ENCODE measurements around the gene TMEM74B.
A peak's percentile ranks its signal among the peaks of the same experiment; 100 is the strongest.

The TMEM74B gene

DNA sequence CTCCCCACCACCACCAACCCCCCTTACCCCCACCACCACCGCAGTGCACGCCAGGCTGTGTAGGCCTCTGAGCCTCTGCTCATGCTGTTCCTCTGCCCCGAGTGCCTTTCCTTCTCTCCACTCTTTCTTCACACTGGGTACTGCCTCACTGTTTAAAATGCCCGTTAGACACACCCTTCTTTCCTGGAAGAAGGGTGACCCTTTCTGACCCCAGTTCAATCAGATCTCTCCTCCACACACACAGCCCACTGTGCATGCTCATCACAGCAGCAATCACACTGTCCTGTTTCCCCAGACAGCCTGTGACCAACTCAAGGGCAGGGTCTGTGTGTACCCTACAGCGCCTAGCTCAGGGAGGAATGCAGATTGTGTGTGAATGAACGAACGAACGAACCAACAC lies 10.0 kb downstream of the TMEM74B start:
- H3K36me3 ChIP-seq (ENCODE audit: control insufficient read depth, insufficient read depth, low read length, severe bottlenecking), result peaks cover 19% of the 10 kb centered on the region

GRCh38 chr20:1173698-1174097 lies 11.1 kb downstream of the TMEM74B start:
- H3K9ac ChIP-seq (ENCODE audit: low read length), result no peak overlapping the region
- H3K36me3 ChIP-seq (ENCODE audit: control insufficient read depth, insufficient read depth, low read length, severe bottlenecking), result peaks cover 30% of the 10 kb centered on the region
- no peak overlapping the region for H3K4me3 ChIP-seq (ENCODE audit: low read length)
- DNase-seq (ENCODE audit: low read depth), result no peak
- H3K4me1 ChIP-seq (ENCODE audit: control insufficient read depth, insufficient read depth, low read length), result no peaks in the 10 kb centered on the region
- no peaks in the 10 kb centered on the region for H3K9me3 ChIP-seq (ENCODE audit: control insufficient read depth, low read length)
- H3K27me3 ChIP-seq (replicated peaks; ENCODE audit: control insufficient read depth, insufficient read depth, low read length), result no peaks in the 10 kb centered on the region

More for the DNA sequence above, 10.0 kb downstream of the TMEM74B start:
- H3K9ac ChIP-seq (ENCODE audit: low read length), result no peak overlapping the region
- H3K4me3 ChIP-seq (ENCODE audit: low read length), result no peak overlapping the region
- no peaks in the 10 kb centered on the region for H3K9me3 ChIP-seq (ENCODE audit: control insufficient read depth, low read length)
- H3K27me3 ChIP-seq (replicated peaks; ENCODE audit: control insufficient read depth, insufficient read depth, low read length), result no peaks in the 10 kb centered on the region
- no peaks in the 10 kb centered on the region for H3K4me1 ChIP-seq (ENCODE audit: control insufficient read depth, insufficient read depth, low read length)
- no peak for DNase-seq (ENCODE audit: low read depth)

- Histone ChIP-seq H3K9me3 (ENCODE audit: control insufficient read depth, low read length) (no peaks in the 10 kb centered on the region), H3K27me3 (replicated peaks; ENCODE audit: control insufficient read depth, insufficient read depth, low read length) (no peaks in the 10 kb centered on the region), H3K4me3 (ENCODE audit: low read length) (no peak overlapping the region), H3K9ac (ENCODE audit: low read length) (no peak overlapping the region), H3K4me1 (ENCODE audit: control insufficient read depth, insufficient read depth, low read length) (no peaks in the 10 kb centered on the region), H3K36me3 (ENCODE audit: control insufficient read depth, insufficient read depth, low read length, severe bottlenecking) (peaks cover 51% of the 10 kb centered on the region)
- peak; percentile 46 for DNase-seq (ENCODE audit: low read depth)
Measured at GRCh38 chr20:1171461-1172093, 13.2 kb downstream of the TMEM74B start.

GRCh38 chr20:1169224-1169623 lies 15.6 kb downstream of the TMEM74B start:
- H3K9ac ChIP-seq (ENCODE audit: low read length), result no peak overlapping the region
- no peak overlapping the region for H3K4me3 ChIP-seq (ENCODE audit: low read length)
- H3K27me3 ChIP-seq (replicated peaks; ENCODE audit: control insufficient read depth, insufficient read depth, low read length), result no peaks in the 10 kb centered on the region

GRCh38 chr20:1166948-1167720 lies 17.6 kb downstream of the TMEM74B start:
- DNase-seq (ENCODE audit: low read depth), result no peak
- no peaks in the 10 kb centered on the region for H3K27me3 ChIP-seq (replicated peaks; ENCODE audit: control insufficient read depth, insufficient read depth, low read length)
- no peaks in the 10 kb centered on the region for H3K9me3 ChIP-seq (ENCODE audit: control insufficient read depth, low read length)
- H3K4me1 ChIP-seq (ENCODE audit: control insufficient read depth, insufficient read depth, low read length), result no peaks in the 10 kb centered on the region
- peaks cover 86% of the 10 kb centered on the region for H3K36me3 ChIP-seq (ENCODE audit: control insufficient read depth, insufficient read depth, low read length, severe bottlenecking)
- no peak overlapping the region for H3K9ac ChIP-seq (ENCODE audit: low read length)
- no peak overlapping the region for H3K4me3 ChIP-seq (ENCODE audit: low read length)

More at GRCh38 chr20:1169224-1169623, 15.6 kb downstream of the TMEM74B start:
- Histone ChIP-seq H3K4me1 (ENCODE audit: control insufficient read depth, insufficient read depth, low read length) (no peaks in the 10 kb centered on the region), H3K36me3 (ENCODE audit: control insufficient read depth, insufficient read depth, low read length, severe bottlenecking) (peaks cover 75% of the 10 kb centered on the region), H3K9me3 (ENCODE audit: control insufficient read depth, low read length) (no peaks in the 10 kb centered on the region)
- no peak for DNase-seq (ENCODE audit: low read depth)

DNA sequence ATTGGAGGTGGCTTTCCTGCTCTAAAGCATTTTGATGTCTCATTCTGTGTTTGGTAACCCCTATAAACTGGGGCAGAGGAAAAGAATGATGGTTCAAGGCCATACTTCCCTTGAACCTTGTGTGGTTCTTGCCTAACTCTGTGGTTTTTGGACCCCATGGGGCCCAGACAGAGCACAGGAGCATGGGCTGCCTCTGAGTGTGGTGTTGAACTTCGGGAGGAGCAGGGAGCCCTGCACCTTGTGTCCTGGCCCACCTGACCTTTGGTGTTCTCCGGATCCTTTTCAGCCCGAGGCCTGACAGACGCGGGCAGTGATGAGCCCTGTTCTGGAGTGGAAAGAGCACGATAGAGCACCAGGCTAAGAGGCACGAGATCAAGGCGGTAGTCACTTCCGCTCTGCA lies 18.8 kb downstream of the TMEM74B start:
- DNase-seq (ENCODE audit: low read depth), result no peak
- no peak overlapping the region for H3K9ac ChIP-seq (ENCODE audit: low read length)
- H3K27me3 ChIP-seq (replicated peaks; ENCODE audit: control insufficient read depth, insufficient read depth, low read length), result no peaks in the 10 kb centered on the region
- no peaks in the 10 kb centered on the region for H3K9me3 ChIP-seq (ENCODE audit: control insufficient read depth, low read length)
- H3K36me3 ChIP-seq (ENCODE audit: control insufficient read depth, insufficient read depth, low read length, severe bottlenecking), result peaks cover 85% of the 10 kb centered on the region
- H3K4me1 ChIP-seq (ENCODE audit: control insufficient read depth, insufficient read depth, low read length), result no peaks in the 10 kb centered on the region
- H3K4me3 ChIP-seq (ENCODE audit: low read length), result no peak overlapping the region

- no peaks in the 10 kb centered on the region for H3K4me1 ChIP-seq (ENCODE audit: control insufficient read depth, insufficient read depth, low read length)
- no peaks in the 10 kb centered on the region for H3K9me3 ChIP-seq (ENCODE audit: control insufficient read depth, low read length)
- H3K9ac ChIP-seq (ENCODE audit: low read length), result no peak overlapping the region
- H3K36me3 ChIP-seq (ENCODE audit: control insufficient read depth, insufficient read depth, low read length, severe bottlenecking), result peaks cover 85% of the 10 kb centered on the region
- H3K27me3 ChIP-seq (replicated peaks; ENCODE audit: control insufficient read depth, insufficient read depth, low read length), result no peaks in the 10 kb centered on the region
- no peak for DNase-seq (ENCODE audit: low read depth)
- H3K4me3 ChIP-seq (ENCODE audit: low read length), result no peak overlapping the region
Measured at GRCh38 chr20:1165521-1165920, 19.3 kb downstream of the TMEM74B start.

DNA sequence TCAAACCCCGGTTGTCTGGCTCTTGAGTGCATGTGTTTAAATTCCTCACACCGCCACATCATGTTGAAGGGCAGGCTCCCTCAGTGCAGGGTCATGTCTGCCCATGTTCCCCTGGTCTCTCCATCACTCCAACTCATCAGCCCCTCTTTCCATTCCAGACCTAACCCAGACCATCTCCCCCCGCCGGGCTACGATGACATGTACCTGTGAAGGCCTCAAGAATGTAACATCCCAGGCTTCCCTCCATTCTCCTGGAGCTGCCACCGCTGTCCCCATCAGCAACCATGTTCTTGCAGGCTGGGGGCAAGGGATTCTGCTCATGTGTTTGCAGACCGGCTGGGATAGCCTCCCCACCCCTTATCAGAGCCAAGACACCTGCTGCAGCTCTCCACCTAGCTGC lies 19.9 kb downstream of the TMEM74B start:
- Histone ChIP-seq H3K27me3 (replicated peaks; ENCODE audit: control insufficient read depth, insufficient read depth, low read length) (no peaks in the 10 kb centered on the region), H3K9me3 (ENCODE audit: control insufficient read depth, low read length) (no peaks in the 10 kb centered on the region), H3K4me1 (ENCODE audit: control insufficient read depth, insufficient read depth, low read length) (no peaks in the 10 kb centered on the region), H3K36me3 (ENCODE audit: control insufficient read depth, insufficient read depth, low read length, severe bottlenecking) (peaks cover 85% of the 10 kb centered on the region), H3K9ac (ENCODE audit: low read length) (no peak overlapping the region), H3K4me3 (ENCODE audit: low read length) (no peak overlapping the region)
- no peak for DNase-seq (ENCODE audit: low read depth)

GRCh38 chr20:1163653-1164052 lies 21.1 kb downstream of the TMEM74B start:
- Histone ChIP-seq H3K9me3 (ENCODE audit: control insufficient read depth, low read length) (no peaks in the 10 kb centered on the region), H3K4me3 (ENCODE audit: low read length) (no peak overlapping the region), H3K27me3 (replicated peaks; ENCODE audit: control insufficient read depth, insufficient read depth, low read length) (no peaks in the 10 kb centered on the region), H3K4me1 (ENCODE audit: control insufficient read depth, insufficient read depth, low read length) (no peaks in the 10 kb centered on the region), H3K36me3 (ENCODE audit: control insufficient read depth, insufficient read depth, low read length, severe bottlenecking) (peaks cover 77% of the 10 kb centered on the region), H3K9ac (ENCODE audit: low read length) (no peak overlapping the region)
- no peak for DNase-seq (ENCODE audit: low read depth)

DNA sequence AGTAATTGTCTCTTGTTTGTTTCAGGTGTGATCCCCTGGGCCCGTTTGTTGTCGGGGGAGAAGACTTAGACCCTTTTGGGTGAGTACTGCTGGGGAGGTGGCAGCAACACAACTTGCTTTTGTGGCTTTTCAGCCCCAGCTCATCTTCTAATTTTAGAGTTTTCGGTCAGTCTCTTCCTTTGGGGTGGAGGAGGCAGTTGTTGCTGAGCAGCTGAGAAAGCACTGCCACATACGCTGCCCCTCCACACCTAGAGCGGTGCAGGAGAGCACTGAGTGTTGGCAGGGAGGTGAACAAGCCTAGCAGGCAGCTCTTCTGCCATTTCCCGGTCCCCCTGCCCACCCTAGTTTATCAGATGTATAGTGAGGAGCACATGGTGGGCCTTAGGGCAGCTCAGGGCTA lies 21.7 kb downstream of the TMEM74B start:
- no peak for DNase-seq (ENCODE audit: low read depth)
- no peaks in the 10 kb centered on the region for H3K4me1 ChIP-seq (ENCODE audit: control insufficient read depth, insufficient read depth, low read length)
- no peak overlapping the region for H3K9ac ChIP-seq (ENCODE audit: low read length)
- no peaks in the 10 kb centered on the region for H3K9me3 ChIP-seq (ENCODE audit: control insufficient read depth, low read length)
- no peak overlapping the region for H3K4me3 ChIP-seq (ENCODE audit: low read length)
- no peaks in the 10 kb centered on the region for H3K27me3 ChIP-seq (replicated peaks; ENCODE audit: control insufficient read depth, insufficient read depth, low read length)
- peaks cover 71% of the 10 kb centered on the region for H3K36me3 ChIP-seq (ENCODE audit: control insufficient read depth, insufficient read depth, low read length, severe bottlenecking)

- H3K9ac ChIP-seq (ENCODE audit: low read length), result no peak overlapping the region
- peaks cover 62% of the 10 kb centered on the region for H3K36me3 ChIP-seq (ENCODE audit: control insufficient read depth, insufficient read depth, low read length, severe bottlenecking)
- no peaks in the 10 kb centered on the region for H3K4me1 ChIP-seq (ENCODE audit: control insufficient read depth, insufficient read depth, low read length)
- H3K27me3 ChIP-seq (replicated peaks; ENCODE audit: control insufficient read depth, insufficient read depth, low read length), result no peaks in the 10 kb centered on the region
- peaks cover 4% of the 10 kb centered on the region for H3K9me3 ChIP-seq (ENCODE audit: control insufficient read depth, low read length)
- DNase-seq (ENCODE audit: low read depth), result no peak
- H3K4me3 ChIP-seq (ENCODE audit: low read length), result no peak overlapping the region
Measured at GRCh38 chr20:1160991-1161390, 23.8 kb downstream of the TMEM74B start.
